Muscle layer of colon (tissue), 2 donors: ENCODE results near the gene RIPK4.
"Not testable (repeated sequence)": the region's sequence is repeated elsewhere in the genome, so short reads cannot be mapped to it uniquely, and the experiment has no call there.

ENCODE experiments used
- H3K27ac ChIP-seq: one replicate; pipeline ENCODE4 v1.7.0; 2013; ENCODE audit warnings: low read depth, mild to moderate bottlenecking, low read length, moderate library complexity
- H3K27me3 ChIP-seq, 2 donors: one replicate each; pipeline ENCODE4 v1.7.0; 2013; ENCODE audit warnings: low read length in 2 of 2, mild to moderate bottlenecking in 2 of 2; ENCODE audit not compliant: insufficient read depth in 2 of 2, control insufficient read depth in 1 of 2
- H3K36me3 ChIP-seq: one replicate; pipeline ENCODE4 v1.7.0; 2013; ENCODE audit warnings: mild to moderate bottlenecking, low read length; ENCODE audit not compliant: insufficient read depth
- H3K4me1 ChIP-seq: one replicate; pipeline ENCODE4 v1.7.0; 2013; ENCODE audit warnings: mild to moderate bottlenecking, low read length; ENCODE audit not compliant: insufficient read depth
- H3K4me3 ChIP-seq, 2 donors: one replicate each; pipeline ENCODE4 v1.7.0; 2013; ENCODE audit warnings: low read length in 2 of 2, low read depth in 1 of 2, mild to moderate bottlenecking in 1 of 2, moderate library complexity in 1 of 2
- H3K9ac ChIP-seq: one replicate; pipeline ENCODE4 v1.7.0; 2013; ENCODE audit warnings: low read length
- H3K9me3 ChIP-seq: one replicate; pipeline ENCODE4 v1.7.0; 2013; ENCODE audit warnings: mild to moderate bottlenecking, low read length
- donor health status: abdominal sarcoma.
- donor health status: Adenocarcinoma of cecum.

Gene RIPK4

DNA sequence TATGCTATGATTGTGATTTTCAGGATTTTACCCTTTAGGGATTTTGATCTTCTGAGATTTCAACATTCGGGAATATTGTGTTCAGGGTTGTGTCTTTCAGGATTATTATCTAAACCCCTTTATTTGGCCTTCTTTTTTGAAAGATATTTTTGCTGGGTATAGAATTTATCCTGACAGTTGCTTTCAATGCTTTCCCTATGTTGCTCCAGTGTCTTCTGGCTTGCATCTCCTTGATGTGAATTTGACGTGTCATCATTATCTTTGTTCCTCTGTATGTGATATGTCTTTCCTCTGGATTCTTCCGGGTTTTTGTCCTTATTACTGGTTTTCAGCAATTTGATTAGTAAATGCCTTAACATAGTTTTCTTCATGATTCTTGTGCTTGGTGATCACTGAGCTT is 25.9 kb upstream of the RIPK4 start:
- Histone ChIP-seq H3K27me3 (no peaks in the 10 kb centered on the region), H3K9ac (no peak overlapping the region), H3K36me3 (no peaks in the 10 kb centered on the region), H3K4me3 (no peak overlapping the region), H3K4me1 (no peaks in the 10 kb centered on the region), H3K27ac (no peak overlapping the region), H3K9me3 (peaks cover 6% of the 10 kb centered on the region)

DNA sequence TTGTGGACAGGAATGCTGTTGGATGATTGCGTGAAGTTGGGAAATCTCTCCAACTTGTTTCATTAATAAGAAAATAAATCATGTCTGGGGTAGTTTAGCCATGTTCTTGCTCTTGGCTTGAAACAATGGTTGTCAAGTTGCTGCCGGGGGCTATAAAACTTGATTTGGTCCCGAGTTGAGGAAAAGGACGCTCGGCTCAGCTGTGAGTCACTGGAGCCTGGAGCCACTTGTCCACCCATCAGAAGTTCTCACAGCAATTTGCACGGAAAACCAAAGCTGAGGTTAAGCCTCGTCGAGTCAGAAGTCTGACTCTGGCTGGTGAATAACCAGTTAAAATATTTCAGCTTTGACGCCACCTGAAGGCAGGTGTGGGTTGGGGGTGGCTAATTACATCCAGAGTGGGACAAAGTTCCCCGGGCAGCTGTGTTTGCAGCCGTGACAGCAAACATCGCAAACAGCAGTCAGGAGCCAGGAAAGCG is 19.7 kb upstream of the RIPK4 start:
- H3K36me3 ChIP-seq: no peaks in the 10 kb centered on the region
- no peak overlapping the region for H3K4me3 ChIP-seq
- no peaks in the 10 kb centered on the region for H3K4me1 ChIP-seq
- H3K27ac ChIP-seq: no peak overlapping the region
- H3K27me3 ChIP-seq: peaks cover 0 to 23% of the 10 kb centered on the region in 2 donors
- H3K9ac ChIP-seq: no peak overlapping the region
- no peaks in the 10 kb centered on the region for H3K9me3 ChIP-seq

DNA sequence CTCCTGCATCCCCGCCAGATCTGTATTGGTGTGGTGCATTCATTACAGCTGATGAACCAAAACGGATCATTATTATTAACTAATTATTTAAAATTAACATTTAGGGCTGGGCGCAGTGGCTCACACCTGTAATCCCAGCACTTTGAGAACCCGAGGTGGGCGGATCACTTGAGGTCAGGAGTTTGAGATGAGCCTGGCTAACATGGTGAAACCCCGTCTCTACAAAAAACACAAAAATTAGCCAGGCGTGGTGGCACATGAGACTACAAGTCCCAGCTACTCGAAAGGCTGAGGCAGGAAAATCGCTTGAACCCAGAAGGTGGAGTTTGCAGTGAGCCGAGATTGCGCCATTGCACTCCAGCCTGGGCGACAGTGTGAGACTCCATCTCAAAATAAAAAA is 18.4 kb upstream of the RIPK4 start:
- peaks cover 0 to 27% of the 10 kb centered on the region in 2 donors for H3K27me3 ChIP-seq
- H3K9me3 ChIP-seq, H3K27ac ChIP-seq, H3K4me3 ChIP-seq, H3K4me1 ChIP-seq, H3K36me3 ChIP-seq, H3K9ac ChIP-seq: not testable (repeated sequence)

DNA sequence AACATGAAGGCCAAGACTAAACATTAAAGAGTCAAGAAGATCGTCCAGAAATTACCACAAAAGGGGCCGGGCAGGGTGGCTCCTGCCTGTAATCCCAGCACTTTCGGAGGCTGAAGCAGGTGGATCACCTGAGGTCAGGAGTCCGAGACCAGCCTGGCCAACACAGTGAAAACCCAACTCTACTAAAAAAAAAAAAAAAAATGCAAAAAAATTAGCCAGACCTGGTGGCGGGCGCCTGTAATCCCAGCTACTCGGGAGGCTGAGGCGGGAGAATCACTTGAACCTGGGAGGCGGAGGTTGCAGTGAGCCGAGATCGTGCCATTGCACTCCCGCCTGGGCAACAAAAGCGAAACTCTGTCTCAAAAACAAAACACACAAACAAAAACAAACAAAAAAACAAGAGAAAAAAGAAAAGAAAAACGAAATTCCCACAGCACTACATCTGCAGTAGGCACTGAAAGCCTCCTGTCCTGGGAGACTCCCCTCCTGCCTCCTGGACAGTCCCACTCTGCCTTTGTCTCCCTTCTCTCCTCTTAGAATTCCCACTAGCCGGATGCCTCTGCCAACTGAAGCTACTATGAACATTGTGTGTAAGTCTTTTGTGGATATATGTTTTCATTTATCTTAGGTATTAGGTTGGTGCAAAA is 17.7 kb upstream of the RIPK4 start:
- Histone ChIP-seq H3K27ac (no peak overlapping the region), H3K9me3 (no peaks in the 10 kb centered on the region), H3K4me3 (no peak overlapping the region), H3K36me3 (no peaks in the 10 kb centered on the region), H3K27me3 (peaks cover 2 to 33% of the 10 kb centered on the region in 2 donors), H3K9ac (no peak overlapping the region), H3K4me1 (no peaks in the 10 kb centered on the region)

DNA sequence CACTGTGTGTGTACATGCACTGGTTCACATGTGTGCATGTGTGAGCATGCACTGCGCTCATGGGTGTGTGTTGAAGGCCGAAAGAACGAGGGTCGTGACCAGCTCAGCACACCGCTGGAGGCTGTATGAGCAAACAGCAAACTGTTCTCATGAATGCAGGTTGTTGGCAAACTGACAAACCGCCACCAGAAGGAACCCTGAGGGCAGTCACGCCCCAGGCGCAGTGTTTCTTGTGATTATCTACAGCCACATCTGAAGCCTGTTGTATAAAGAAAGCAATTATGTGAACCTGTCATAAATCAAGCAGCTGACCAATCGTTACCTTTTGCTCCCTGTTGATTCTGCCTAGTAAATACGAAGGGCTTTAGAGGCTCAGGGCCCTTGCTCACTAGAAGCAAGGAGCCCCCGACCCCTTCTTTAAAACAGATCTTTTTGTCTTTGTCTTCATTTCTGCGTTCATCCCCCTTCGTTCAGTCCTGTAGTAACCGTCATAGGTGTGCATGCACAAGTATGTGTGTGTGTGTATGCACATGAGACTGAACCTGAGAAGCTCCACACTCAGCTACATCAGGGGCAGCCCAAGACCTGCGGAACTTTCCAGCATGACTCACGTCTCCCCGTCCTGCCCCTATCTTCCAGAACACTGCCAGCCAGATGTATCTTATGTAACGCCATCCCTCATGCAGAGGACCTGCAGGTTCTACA is 16.8 kb upstream of the RIPK4 start:
- H3K27ac ChIP-seq: no peak overlapping the region
- H3K27me3 ChIP-seq: peaks cover 11 to 42% of the 10 kb centered on the region in 2 donors
- no peaks in the 10 kb centered on the region for H3K4me1 ChIP-seq
- H3K4me3 ChIP-seq: no peak overlapping the region
- no peaks in the 10 kb centered on the region for H3K9me3 ChIP-seq
- H3K9ac ChIP-seq: no peak overlapping the region
- no peaks in the 10 kb centered on the region for H3K36me3 ChIP-seq

DNA sequence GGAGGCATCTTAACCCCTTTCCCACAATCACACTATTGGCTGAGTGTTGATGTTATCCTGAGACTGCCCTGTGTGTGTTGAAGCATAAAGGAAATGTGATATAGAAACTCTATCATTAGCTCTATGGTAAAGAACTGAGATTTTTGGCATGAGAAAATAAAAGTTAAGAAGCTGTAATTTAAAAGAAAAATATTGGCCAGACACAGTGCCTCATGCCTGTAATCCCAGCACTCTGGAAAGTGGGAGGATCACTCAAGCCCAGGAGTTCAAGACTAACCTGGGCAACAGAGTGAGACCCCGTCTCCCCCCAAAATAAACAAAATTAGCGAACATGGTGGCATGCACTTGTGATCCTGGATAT is 14.2 kb upstream of the RIPK4 start:
- no peaks in the 10 kb centered on the region for H3K9me3 ChIP-seq
- no peaks in the 10 kb centered on the region for H3K36me3 ChIP-seq
- peaks cover 4% of the 10 kb centered on the region for H3K4me1 ChIP-seq
- no peak overlapping the region for H3K4me3 ChIP-seq
- H3K27ac ChIP-seq: no peak overlapping the region
- H3K9ac ChIP-seq: no peak overlapping the region
- H3K27me3 ChIP-seq: peaks cover 11 to 50% of the 10 kb centered on the region in 2 donors

DNA sequence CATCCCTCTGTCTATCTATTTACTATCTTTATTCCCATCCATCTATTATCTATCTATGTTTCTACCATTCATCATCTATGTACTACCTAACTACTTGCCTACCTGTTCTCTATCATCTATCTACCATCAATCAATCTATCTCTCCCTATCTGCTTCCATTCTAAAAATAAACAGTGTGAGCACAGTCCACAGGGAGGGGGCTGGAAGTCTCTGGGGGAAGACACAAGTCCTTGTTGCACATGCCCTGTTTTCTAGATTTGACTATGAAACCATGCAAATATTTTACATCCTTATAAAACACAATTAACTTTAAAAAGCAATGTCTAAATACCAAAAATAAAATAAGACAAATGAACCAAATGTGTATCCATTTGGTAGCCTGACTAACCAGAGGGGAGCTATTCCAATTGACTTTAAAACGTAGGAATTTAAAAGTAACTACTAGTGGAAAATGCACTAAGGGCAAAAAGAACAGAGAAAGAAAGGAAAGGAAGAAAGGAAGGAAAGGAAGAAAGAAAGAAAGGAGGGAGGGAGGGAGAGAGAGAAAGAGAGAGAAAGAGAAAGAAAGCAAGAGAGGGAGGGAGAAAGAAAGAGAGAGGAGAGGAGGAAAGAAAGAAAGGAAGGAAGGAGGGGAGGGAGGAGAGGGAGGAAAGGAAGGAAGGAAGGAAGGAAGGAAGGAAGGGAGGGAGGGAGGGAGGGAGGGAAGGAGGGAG is 13.6 kb upstream of the RIPK4 start:
- no peak overlapping the region for H3K27ac ChIP-seq
- no peak overlapping the region for H3K9ac ChIP-seq
- H3K36me3 ChIP-seq: no peaks in the 10 kb centered on the region
- H3K27me3 ChIP-seq: peaks cover 11 to 52% of the 10 kb centered on the region in 2 donors
- no peaks in the 10 kb centered on the region for H3K9me3 ChIP-seq
- H3K4me3 ChIP-seq: no peak overlapping the region
- peaks cover 4% of the 10 kb centered on the region for H3K4me1 ChIP-seq

DNA sequence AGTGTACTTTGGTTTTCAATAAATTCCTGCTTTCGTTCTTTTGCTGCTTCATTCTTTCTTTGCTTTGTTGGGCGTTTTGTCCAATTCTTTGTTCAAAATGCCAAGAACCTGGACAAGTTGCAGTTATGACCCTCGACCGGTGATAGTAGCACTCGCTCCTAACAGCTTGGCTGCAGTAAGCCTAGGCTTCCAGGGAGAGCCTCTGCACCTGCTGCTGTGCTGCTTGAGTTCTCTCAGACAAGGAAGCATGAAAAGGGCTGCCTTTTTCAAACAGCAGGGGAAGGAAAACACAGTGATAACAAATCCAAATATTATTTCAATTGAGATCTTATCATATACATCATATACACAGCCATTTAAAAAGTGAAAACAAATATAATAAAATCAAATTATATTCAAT is 12.8 kb upstream of the RIPK4 start:
- peaks cover 11 to 49% of the 10 kb centered on the region in 2 donors for H3K27me3 ChIP-seq

DNA sequence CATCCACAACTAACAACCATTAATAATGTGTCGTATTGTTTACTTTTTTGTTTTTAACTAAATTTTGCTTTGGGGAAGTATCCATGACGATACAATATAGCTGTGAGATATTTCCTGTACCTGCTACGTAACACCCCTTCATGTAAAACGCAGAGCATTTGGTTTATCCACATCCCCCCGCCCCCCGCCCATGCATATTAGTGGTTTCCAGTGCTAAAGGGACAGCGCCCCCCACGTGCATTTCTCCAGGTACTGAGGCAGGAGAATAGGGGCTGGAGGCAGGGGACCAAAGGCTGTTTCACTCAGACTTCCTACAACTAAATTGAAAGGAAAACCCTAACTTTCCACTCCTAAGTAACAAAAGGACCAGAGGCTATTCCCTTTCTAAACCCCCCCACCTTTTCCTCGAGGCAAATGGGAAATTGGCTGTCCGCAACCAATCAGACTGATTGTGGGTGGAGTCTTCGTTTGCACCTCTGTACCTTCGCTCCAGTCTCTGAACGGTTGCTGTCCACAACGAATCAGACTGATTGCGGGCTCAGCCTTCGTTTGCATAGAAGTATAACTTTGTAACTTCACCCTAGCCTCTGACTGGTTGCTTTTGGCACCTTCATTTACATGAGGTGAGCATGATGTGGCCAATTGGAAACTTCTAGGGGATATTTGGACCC is 12.2 kb upstream of the RIPK4 start:
- Histone ChIP-seq H3K27me3 (peaks cover 11 to 43% of the 10 kb centered on the region in 2 donors), H3K4me3 (no peak overlapping the region), H3K9ac (no peak overlapping the region), H3K4me1 (peaks cover 4% of the 10 kb centered on the region), H3K9me3 (no peaks in the 10 kb centered on the region), H3K36me3 (no peaks in the 10 kb centered on the region), H3K27ac (no peak overlapping the region)

More for the DNA sequence above, 12.8 kb upstream of the RIPK4 start:
- Histone ChIP-seq H3K9me3 (no peaks in the 10 kb centered on the region), H3K4me1 (peaks cover 4% of the 10 kb centered on the region), H3K27ac (no peak overlapping the region), H3K9ac (no peak overlapping the region), H3K36me3 (no peaks in the 10 kb centered on the region), H3K4me3 (no peak overlapping the region)

DNA sequence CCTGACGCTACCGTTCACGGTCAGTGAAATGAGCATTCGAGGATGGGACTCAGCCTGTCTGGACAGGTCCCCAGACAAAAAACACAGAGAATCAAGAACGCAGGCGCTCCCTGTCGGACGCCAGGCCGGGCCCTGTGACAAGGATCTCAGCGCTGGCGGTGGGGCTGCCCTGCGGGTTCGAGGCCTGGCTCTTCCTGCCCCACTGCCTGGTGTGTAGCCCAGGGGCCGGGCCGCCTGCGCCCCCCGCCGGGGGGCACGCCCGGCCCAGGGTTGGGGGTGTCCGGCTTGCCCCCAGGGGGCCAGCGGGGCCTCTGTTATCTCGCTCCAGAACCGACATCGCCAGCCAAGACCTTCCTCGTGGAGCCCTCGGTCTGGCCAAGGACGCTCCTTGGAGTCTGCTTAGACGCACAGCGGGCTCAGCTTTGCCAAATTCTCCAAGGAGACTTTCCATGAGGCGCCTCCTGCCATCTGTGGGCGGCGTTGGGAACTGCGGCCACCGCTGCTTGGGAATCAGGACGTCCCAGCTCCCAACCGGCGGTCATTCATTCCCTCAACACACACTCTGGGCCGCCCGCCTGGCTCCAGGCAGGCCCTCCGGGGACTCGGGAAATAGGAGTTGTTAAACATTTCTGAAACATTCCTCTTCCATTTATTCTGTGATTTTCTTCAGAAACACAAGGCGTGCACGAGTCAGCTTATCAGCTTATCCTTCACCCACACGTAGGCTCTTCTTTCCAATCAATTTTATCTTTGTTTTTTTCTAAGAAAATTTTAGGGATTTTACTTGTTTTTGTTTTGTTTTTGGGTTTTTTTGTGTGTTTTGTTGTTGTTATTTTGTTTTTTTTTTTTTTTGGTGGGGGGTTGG is 11.3 kb upstream of the RIPK4 start:
- H3K9me3 ChIP-seq: no peaks in the 10 kb centered on the region
- H3K4me3 ChIP-seq: no peak overlapping the region
- peaks cover 14 to 42% of the 10 kb centered on the region in 2 donors for H3K27me3 ChIP-seq
- peaks cover 4% of the 10 kb centered on the region for H3K4me1 ChIP-seq
- H3K36me3 ChIP-seq: no peaks in the 10 kb centered on the region
- no peak overlapping the region for H3K9ac ChIP-seq
- no peak overlapping the region for H3K27ac ChIP-seq
